ENCODE data around the gene TBCD.

Gene TBCD

DNA sequence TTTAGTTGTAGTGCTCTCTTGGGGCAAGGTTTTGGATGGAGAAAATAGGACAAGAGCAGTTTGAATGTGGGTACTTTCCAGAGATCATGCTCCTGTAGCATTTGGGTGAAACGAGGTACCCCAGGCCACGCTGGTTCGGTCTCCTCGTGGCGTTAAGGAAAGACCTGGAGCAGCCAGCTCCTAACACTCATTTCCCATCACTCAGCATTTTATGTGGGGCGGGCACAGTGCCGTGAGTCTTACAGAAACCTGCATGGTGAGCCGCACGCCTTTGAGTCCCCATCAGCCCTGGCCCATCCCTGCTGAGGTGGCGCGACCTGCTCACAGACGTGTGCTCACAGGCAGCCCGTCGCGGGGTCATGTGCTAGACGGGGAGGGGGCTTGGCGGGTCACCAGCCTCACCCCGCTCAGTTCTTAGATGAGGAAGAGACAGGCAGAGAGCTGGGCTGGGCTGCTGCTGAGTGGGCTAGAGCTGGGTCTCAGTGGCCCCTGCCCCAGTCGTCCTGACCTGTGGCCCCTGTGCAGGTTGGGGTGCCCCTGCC lies 37.3 kb downstream of the TBCD start:
- TF ChIP-seq, protein P1, sequence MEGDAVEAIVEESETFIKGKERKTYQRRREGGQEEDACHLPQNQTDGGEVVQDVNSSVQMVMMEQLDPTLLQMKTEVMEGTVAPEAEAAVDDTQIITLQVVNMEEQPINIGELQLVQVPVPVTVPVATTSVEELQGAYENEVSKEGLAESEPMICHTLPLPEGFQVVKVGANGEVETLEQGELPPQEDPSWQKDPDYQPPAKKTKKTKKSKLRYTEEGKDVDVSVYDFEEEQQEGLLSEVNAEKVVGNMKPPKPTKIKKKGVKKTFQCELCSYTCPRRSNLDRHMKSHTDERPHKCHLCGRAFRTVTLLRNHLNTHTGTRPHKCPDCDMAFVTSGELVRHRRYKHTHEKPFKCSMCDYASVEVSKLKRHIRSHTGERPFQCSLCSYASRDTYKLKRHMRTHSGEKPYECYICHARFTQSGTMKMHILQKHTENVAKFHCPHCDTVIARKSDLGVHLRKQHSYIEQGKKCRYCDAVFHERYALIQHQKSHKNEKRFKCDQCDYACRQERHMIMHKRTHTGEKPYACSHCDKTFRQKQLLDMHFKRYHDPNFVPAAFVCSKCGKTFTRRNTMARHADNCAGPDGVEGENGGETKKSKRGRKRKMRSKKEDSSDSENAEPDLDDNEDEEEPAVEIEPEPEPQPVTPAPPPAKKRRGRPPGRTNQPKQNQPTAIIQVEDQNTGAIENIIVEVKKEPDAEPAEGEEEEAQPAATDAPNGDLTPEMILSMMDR (IDR thresholded peaks at IDR 0.05): no peak
- Histone ChIP-seq H3K4me3 (no peak overlapping the region), H3K27ac (no peak overlapping the region)
- DNase-seq (ENCODE audit: low spot score): no peak

DNA sequence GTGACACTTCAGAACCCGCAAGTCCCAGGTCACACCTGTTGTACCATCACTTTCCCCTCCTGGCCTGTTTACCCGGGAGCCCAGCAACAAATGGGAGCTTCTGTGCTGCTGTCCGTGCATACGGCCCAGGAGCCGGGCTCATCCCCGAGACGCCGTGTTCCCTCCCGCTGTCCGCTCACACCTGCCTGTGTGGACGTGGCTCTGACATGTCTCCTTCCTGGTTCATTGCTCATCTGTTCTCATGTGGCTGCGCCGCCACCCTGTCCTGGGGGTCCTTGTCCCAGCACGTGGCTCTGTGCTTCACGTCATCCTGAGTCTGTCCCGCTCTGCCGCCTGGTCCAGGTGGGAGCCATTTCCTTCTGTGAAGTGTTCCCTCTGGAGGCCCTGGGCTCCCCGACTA lies 37.9 kb downstream of the TBCD start:
- no peak overlapping the region for H3K4me3 ChIP-seq
- no peak overlapping the region for H3K27ac ChIP-seq
- TF ChIP-seq, protein P1 (IDR thresholded peaks at IDR 0.05): no peak
- no peak for DNase-seq (ENCODE audit: low spot score)

DNA sequence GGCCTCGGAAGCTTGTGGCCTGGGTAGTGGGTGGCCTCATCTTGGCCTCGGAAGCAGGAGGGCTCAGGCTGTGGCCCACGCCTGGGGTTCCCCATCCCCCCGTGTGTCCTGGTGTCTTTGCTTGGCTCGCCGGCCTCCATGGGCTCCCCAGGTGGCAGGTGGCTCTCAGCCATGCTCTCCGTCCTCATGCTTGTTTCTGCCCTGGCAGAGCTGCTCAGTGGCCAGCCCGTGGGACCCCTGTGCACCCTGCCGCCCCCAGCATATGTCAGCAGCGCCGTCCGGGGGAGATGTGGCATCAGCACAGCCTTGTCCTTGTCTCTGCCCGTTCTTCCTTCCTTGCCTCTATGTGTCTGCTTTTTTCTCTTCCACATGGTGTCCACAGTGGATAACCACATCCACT lies 38.5 kb downstream of the TBCD start:
- TF ChIP-seq, protein P1 (IDR thresholded peaks at IDR 0.05): no peak
- Histone ChIP-seq H3K27ac (no peak overlapping the region), H3K4me3 (no peak overlapping the region)
- DNase-seq (ENCODE audit: low spot score): no peak

DNA sequence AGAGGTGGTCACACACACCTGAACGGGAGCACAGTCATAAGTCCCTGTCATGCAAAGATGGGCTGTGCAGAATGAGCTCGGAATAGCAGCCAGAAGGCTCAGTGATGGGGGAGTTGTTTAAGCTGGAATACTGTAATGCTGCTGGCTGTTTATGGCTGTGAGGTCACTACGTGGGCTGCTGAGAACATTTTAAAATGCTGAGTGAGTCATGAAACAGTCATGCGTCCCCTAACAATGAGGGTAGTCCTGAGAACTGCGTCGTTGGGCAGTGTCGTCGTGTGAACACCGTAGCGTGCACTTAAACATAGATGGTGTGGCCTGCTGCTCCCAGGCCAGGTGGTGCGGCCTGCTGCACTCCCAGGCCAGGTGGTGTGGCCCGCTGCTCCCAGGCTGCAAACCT lies 39.7 kb downstream of the TBCD start:
- DNase-seq (ENCODE audit: low spot score): no peak
- no peak overlapping the region for H3K4me3 ChIP-seq
- TF ChIP-seq, protein P1 (IDR thresholded peaks at IDR 0.05): no peak
- no peak overlapping the region for H3K27ac ChIP-seq

DNA sequence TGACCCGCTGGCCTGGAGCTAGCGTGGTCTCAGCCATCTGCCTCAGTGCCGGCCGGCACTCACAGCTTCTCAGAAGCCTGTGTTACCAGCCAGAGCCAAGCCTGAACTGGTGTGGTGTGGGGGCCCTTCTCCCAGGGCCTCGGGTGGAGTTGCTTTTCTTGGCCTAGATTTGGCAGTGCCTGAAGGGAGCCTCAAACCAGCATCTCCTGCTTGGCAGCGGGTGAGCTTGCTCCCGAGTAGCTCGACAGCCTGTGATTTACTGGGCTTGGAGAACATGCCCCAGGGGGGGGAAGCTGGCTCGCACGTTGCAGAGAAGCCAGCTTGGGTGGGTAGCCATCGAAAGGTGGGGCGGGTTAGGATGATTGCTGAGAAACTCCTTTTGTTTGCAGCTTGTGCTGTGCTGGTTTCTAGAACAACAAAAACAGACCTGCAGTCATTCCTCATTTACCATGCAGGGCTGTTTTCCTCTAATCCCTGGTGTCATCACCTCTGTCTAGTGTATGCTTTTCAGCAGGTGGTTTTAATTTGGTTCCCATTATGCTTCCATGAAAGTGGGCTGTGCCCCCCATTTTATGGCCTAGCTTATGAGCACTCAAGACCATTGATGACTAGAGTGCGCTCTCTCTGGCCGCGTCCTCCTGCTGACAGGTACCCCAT lies 42.2 kb downstream of the TBCD start:
- DNase-seq (ENCODE audit: low spot score): no peak
- no peak overlapping the region for H3K27ac ChIP-seq
- TF ChIP-seq, protein P1 (IDR thresholded peaks at IDR 0.05): no peak

DNA sequence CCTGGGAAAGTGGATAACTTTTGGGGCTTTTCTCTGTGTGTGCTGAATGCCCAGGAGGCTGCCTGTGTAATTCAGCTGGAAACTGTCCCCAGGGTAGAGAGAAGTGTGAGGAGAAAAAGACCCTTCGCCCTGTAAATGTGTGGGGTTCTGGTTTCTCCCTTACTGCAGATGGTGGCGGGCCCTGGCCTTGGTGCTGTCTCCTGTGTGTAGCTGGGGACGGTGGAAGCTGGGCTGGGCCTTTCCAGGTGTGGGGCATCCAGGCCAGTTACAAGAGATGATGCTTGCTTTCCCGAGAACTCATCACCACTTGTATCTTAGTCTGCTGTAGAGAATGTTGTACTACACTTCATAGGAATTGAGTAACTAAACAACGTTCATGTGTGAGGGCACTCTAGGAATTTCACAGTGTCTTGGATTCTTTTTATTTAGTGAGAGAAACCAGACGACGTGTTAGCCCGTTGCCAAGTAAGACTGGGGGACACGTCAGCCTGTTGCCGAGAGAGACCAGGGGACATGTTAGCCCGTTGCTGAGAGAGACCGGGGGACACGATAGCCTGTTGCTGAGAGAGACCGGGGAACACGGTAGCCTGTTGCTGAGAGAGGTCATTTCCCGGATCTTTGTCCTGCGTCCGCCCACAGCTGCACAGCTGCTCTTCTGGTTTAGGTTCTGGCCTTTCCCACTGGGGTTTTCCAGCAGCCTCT lies 43.1 kb downstream of the TBCD start:
- no peak overlapping the region for H3K27ac ChIP-seq
- no peak overlapping the region for H3K4me3 ChIP-seq
- TF ChIP-seq, protein P1 (IDR thresholded peaks at IDR 0.05): no peak
- DNase-seq (ENCODE audit: low spot score): no peak

More for the DNA sequence above, 42.2 kb downstream of the TBCD start:
- no peak overlapping the region for H3K4me3 ChIP-seq

DNA sequence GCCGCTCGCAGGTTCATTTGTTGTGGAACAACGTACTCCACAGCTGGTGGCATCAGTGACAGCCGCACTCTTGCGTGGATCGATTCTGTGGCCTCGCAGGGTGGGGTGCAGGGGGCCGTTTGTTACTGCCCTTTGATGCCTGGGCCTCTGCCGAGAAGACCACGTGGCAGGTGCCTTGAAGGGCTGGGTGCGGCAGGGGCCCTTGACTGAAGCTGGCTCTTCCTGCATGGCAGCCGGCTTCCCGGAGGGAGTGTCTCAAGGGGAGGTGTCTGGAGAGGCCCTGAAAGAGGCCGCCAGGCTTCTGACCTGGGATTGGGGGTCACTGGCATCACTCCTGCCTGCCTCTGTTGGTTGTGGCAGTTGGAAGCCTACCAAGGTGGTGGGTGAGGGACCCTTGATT lies 43.8 kb downstream of the TBCD start:
- H3K4me3 ChIP-seq: no peak overlapping the region
- TF ChIP-seq, protein P1 (IDR thresholded peaks at IDR 0.05): no peak
- no peak overlapping the region for H3K27ac ChIP-seq
- DNase-seq (ENCODE audit: low spot score): no peak
